ENCODE data around the gene ABCF1.
A peak's percentile ranks its signal among the peaks of the same experiment; 100 is the strongest.
"Not testable (repeated sequence)": the region's sequence is repeated elsewhere in the genome, so short reads cannot be mapped to it uniquely, and the experiment has no call there.

Gene ABCF1

GRCh38 chr6:30571075-30571761 lies at the start of gene ABCF1:
Gene ABCF1, plus strand, starts transcription at chr6:30571442. Its CDS starts 46 bp downstream, at chr6:30571488.
- CTCF ChIA-PET: interaction anchor here (1.6 to 2.6 kb wide), 5 partner anchors 12 to 89 kb away, joined by 5 to 18 read pairs (median 8); no protein-coding TSS in a partner anchor

GRCh38 chr6:30521952-30522351 lies 49.3 kb upstream of the ABCF1 start:
- H3K4me3 ChIP-seq (ENCODE audit: low read depth, low read length); POLR2A ChIA-PET: not testable (repeated sequence)
- CTCF ChIA-PET: interaction anchor here (1.3 to 18.1 kb wide), 8 partner anchors 10 to 68 kb away, joined by 3 to 388 read pairs (median 7); no protein-coding TSS in a partner anchor

More at GRCh38 chr6:30571075-30571761, at the start of gene ABCF1:
- DNase-seq (ENCODE audit: low read depth, low spot score): peak; percentile 56
- peak within 1 kb of the TSS; percentile 98 for H3K4me3 ChIP-seq (ENCODE audit: low read depth, low read length)
- no peak for TF ChIP-seq CTCF (IDR thresholded peaks at IDR 0.05; ENCODE audit: insufficient read depth, low read length, missing control alignments)
- POLR2A ChIA-PET: interaction anchor here (0.7 to 1.1 kb wide), 5 partner anchors 10 to 165 kb away, joined by 3 read pairs; no protein-coding TSS in a partner anchor

GRCh38 chr6:30526444-30526843 lies 44.8 kb upstream of the ABCF1 start:
- POLR2A ChIA-PET; H3K4me3 ChIP-seq (ENCODE audit: low read depth, low read length); DNase-seq (ENCODE audit: low read depth, low spot score): not testable (repeated sequence)
- CTCF ChIA-PET: interaction anchor here (1.0 to 18.1 kb wide), 4 partner anchors 8 to 44 kb away, joined by 3 to 388 read pairs (median 11); no protein-coding TSS in a partner anchor

More at GRCh38 chr6:30521952-30522351, 49.3 kb upstream of the ABCF1 start:
- DNase-seq (ENCODE audit: low read depth, low spot score): not testable (repeated sequence)

GRCh38 chr6:30529349-30529875 lies 41.8 kb upstream of the ABCF1 start:
- POLR2A ChIA-PET; DNase-seq (ENCODE audit: low read depth, low spot score); H3K4me3 ChIP-seq (ENCODE audit: low read depth, low read length): not testable (repeated sequence)
- CTCF ChIA-PET: interaction anchor here (0.8 to 18.1 kb wide), 8 partner anchors 11 to 46 kb away, joined by 3 to 388 read pairs (median 4); no protein-coding TSS in a partner anchor

GRCh38 chr6:30530014-30530413 lies 41.2 kb upstream of the ABCF1 start:
- no peak for TF ChIP-seq CTCF (IDR thresholded peaks at IDR 0.05; ENCODE audit: insufficient read depth, low read length, missing control alignments)
- no peak overlapping the region for H3K4me3 ChIP-seq (ENCODE audit: low read depth, low read length)
- ChIA-PET CTCF (interaction anchor here (0.8 to 18.1 kb wide), 8 partner anchors 12 to 46 kb away, joined by 3 to 388 read pairs (median 4); no protein-coding TSS in a partner anchor), POLR2A (no interaction called here)
- no peak for DNase-seq (ENCODE audit: low read depth, low spot score)

- H3K4me3 ChIP-seq (ENCODE audit: low read depth, low read length): no peak overlapping the region
- POLR2A ChIA-PET: interaction anchor here (1.5 kb wide), 1 partner anchor 43 kb away, joined by 3 read pairs; no protein-coding TSS in a partner anchor
- no peak for TF ChIP-seq CTCF (IDR thresholded peaks at IDR 0.05; ENCODE audit: insufficient read depth, low read length, missing control alignments)
- DNase-seq (ENCODE audit: low read depth, low spot score): no peak
- CTCF ChIA-PET: interaction anchor here (0.9 to 18.1 kb wide), 4 partner anchors 9 to 553 kb away, joined by 3 to 388 read pairs (median 136); no protein-coding TSS in a partner anchor
These were observed 37.6 kb upstream of the ABCF1 start for GRCh38 chr6:30533460-30534294.

- CTCF ChIA-PET: interaction anchor here (0.9 to 23.8 kb wide), 6 partner anchors 13 to 84 kb away, joined by 3 to 788 read pairs (median 136); partner anchors contain the start of genes GNL1 and PRR3
- DNase-seq (ENCODE audit: low read depth, low spot score): no peak
- POLR2A ChIA-PET: no interaction called here
- TF ChIP-seq CTCF (IDR thresholded peaks at IDR 0.05; ENCODE audit: insufficient read depth, low read length, missing control alignments): no peak
- no peak overlapping the region for H3K4me3 ChIP-seq (ENCODE audit: low read depth, low read length)
These were observed 33.3 kb upstream of the ABCF1 start for GRCh38 chr6:30537931-30538330.

Data from AG04449 (cell line).